GM12891 (cell line): ENCODE results near the gene GUCY1A1.

Experiments used
- POLR2A ChIP-seq: IDR thresholded peaks from 2 replicates; pipeline ENCODE4 v1.6.1; 2011; ENCODE audit warnings: low read depth, low read length, control low read depth
- POLR2AphosphoS5 ChIP-seq: IDR thresholded peaks from 2 replicates; pipeline ENCODE4 v1.6.1; 2011; ENCODE audit warnings: low read depth, low read length, control low read depth
- TAF1 ChIP-seq: IDR thresholded peaks from 2 replicates; pipeline ENCODE4 v1.6.1; 2011; ENCODE audit warnings: low read depth, low read length, control low read depth

DNA sequence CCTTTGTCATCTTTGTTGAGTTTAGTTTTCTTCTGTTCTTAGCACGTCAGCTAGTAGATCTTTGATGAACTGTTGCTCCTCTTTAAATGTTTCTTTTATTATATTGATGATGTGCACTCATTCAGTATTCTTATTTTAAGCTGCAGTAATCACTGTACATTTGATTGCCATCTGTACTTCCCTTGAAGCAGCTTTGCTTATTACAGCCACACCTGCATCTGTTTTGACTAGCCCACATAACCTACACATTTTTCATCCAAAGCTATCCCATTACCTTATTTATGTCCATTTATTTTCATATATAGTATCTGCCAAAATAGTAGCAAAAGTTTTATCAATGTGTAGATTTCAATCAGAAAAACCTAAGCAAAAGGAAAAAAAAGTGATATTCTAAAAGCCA is 68.3 kb downstream of the GUCY1A1 start:
- TF ChIP-seq POLR2AphosphoS5: no peak
- no peak for TF ChIP-seq TAF1
- no peak for TF ChIP-seq POLR2A
